Uterus (tissue), 2 donors: Measurements from ENCODE around the gene GCLC.

ENCODE experiments used
- CTCF ChIP-seq, 4 experiments: fragments of 200-600 bp in 2 of 4; fragments of 450-650 bp in 2 of 4; sonication (generic) in 2 of 4; IDR thresholded peaks; one replicate each; pipeline ENCODE4 v1.5.1; 2016 to 2019; ENCODE audit warnings: antibody characterized with exemption in 4 of 4, mild to moderate bottlenecking in 2 of 4, moderate library complexity in 1 of 4
- POLR2A ChIP-seq, 2 donors: fragments of 450-650 bp; IDR thresholded peaks; one replicate each; pipeline ENCODE4 v1.6.1; 2016; ENCODE audit warnings: antibody characterized with exemption in 2 of 2, mild to moderate bottlenecking in 1 of 2, moderate library complexity in 1 of 2

- no peak for TF ChIP-seq CTCF (IDR thresholded peaks at IDR 0.05)
- TF ChIP-seq POLR2A (IDR thresholded peaks at IDR 0.05), result no peak
Observed at GRCh38 chr6:53518862-53519261, 26.0 kb downstream of the GCLC start.
